Sciatic nerve (tissue), 2 donors: ENCODE measurements around the gene MB. TPM values are rescaled to one million over a fixed set of nuclear protein-coding genes. Genes with fewer than 3 reads are reported as not detected.

Experiments used
- ATAC-seq: fragments of 200-7000 bp; cut with Tn5 transposase; one replicate; pipeline ENCODE4 v1.9.1; 2020; ENCODE audit warnings: mild to moderate bottlenecking, moderate library complexity
- DNase-seq: peaks from one replicate; pipeline ENCODE4 v3.0.0-alpha.2; 2020; ENCODE audit warnings: low spot score
- intact Hi-C: fragments of 100-400 bp; cut with DNase I; formaldehyde crosslinking; loops from one replicate; pipeline ENCODE4 v1.14.2; 2022
- total RNA-seq: library from RNA; stranded (reverse); fragmentation: NEBNext Ultra II Directional; extraction: Animal tissue kit (Norgen Biotek cat#: 25700); gene quantifications from one replicate; pipeline ENCODE4 v1.2.1, GENCODE V29; 2021
- donor health status: DM: no; HTN: no; CAD: no.
- donor health status: DM: no; HTN: no; CAD: no.

The MB gene
- total RNA-seq, 1 donor from 2014 or later = not detected

DNA sequence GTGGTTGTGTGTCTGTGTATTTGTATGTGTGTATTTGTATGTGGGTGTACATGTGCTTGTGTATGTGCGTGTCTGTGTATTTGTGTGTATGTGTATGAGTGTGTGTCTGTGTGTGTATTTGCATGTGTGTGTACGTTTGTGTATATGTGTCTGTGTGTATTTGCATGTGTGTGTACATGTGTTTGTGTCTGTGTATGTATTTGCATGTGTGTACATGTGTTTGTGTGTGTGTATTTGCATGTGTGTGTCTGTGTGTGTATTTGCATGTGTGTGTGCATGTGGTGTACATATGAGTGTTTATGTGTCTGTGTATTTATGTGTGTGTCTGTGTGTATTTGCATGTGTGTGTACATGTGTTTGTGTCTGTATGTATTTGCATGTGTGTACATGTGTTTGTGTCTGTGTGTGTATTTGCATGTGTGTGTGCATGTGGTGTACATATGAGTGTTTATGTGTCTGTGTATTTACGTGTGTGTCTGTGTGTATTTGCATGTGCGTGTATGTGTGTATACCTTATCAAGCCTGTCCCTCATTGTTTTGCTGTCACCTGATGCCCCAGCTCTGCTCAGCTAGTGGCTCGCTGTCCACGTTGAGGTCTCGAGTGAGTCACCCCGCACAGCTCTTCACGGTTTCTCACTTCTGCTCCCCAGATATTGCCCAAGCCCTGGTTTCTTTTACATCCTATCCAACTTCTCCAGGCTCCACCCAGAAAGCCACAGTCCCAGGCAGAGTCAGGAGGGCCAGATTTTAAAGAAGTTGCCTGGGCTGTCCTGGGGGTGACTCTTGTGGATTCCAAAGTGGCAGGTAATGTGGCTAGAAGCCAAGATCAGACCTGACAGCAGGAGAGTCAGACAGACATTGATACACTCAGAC lies 15.2 kb downstream of the MB start:
- intact Hi-C loops = no loop called here
- ATAC-seq = peak; percentile 60

DNA sequence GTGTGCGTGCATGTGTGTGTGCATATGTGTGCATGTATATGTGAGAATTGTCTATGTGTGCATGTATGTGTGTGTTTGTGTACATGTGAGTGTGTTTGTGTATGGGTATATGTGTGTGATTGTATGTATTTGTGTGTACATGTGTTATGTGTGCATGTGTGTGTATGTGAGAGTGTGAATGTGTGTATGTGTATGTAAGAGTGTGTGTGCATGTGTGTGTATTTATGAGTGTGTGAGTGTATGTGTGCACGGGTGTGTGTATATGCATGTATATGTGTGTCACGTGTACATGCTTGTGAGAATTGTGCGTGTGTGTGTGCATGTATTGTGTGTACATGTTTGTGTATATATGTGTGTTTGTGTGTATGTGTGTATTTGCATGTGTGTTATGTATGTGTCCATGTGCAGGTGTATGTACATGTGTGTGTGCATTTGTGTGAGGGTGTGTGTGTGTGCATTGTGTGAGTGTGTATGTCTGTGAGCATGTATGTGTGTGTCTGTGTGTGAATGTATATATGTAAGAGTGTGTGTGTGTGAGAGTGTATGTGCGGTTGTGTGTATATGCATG lies 16.0 kb downstream of the MB start:
- DNase-seq (no peak), ATAC-seq (no peak)
- intact Hi-C loops = no loop called here

More for the DNA sequence above, 15.2 kb downstream of the MB start:
- DNase-seq = no peak

DNA sequence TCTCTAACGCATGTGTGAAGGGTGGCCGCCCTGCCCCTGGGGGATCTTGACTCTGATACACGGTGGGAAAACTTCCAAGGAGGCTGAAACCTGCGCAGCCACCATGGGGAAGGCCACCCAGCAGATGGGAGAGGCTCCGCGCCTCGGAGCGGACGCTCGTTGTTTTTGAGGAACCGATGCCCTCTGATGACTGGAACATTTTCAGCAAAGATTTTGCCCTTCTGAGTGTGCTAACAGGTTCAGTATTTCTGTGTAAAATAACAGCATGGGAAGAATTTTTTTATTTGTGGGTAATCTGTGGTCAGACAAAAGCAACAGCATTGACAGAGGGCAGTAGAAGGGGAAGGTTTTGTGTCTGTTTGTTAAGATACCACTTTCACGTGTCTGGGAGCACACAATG lies 16.7 kb downstream of the MB start:
- intact Hi-C loops = no loop called here
- DNase-seq (no peak), ATAC-seq (no peak)

DNA sequence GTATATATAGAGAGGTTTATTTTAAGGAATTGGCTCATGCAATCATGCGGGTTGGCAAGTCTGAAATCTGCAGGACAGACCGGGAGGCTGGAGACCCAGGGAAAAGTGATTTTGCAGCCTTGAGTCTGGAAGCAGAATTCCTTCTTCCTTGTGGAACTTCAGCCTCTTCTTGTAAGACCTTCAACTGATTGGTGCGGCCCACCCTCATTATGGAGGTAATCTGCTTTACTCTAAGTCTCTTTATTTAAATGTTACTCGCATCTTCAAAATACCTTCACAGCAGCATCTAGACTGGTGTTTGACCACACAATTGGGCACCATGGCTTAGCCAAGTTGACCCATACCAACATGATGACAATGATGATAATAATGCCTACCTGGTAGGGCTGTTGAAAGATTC lies 17.8 kb downstream of the MB start:
- intact Hi-C loops = no loop called here

DNA sequence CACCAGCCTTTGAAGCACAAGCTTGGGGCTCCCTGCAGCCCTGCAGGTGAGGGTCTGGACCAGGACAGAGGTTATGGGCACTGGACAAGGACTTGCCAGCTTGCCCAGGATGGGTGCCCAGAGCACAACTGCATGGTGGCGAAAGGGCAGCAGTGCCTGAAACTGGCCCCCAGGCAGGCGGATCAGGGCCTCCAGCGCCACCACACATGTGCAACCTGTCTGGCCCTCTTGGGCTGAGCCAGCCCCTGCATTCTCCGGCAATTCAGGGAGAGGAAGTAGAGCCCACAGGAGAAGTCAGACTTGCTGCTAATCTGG lies 18.8 kb downstream of the MB start:
- intact Hi-C loops = no loop called here
- ATAC-seq = no peak
- DNase-seq = no peak

More for the DNA sequence above, 17.8 kb downstream of the MB start:
- DNase-seq (no peak), ATAC-seq (no peak)

DNA sequence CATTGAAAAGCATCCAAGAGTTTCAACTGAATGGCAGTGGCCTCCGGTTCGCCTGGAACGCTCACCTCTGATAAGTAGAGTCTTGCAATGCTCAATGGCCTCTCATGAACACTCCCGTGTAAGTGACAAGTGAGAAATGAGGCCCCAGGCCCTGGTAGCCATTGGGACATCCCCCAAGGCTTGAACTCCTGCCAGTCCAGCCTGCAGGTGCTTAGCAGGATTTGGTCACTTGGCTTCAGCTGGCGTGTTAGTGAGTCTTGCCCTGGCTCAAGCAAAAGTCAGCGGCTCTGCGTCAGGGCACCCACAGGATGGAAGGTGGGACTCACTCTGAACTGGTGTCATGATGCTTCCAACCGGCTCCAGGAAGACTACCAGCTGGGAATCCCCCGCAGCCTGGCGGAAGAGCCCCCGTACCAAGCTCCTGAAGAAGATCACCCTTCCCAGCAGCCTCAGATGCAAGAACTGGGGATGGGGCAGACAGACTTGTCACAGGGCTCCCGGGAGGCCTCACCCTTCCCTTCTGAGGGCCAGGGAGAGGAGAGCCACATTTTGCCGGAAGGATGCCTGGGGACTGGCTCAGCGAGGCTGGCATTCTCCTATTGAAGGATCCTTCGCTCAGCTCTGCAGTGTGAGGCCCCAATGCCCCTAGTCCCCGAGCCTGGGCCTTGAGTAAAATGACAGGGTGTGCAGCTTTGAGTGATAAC lies 19.3 kb downstream of the MB start:
- intact Hi-C loops = no loop called here
- DNase-seq (no peak), ATAC-seq (no peak)

DNA sequence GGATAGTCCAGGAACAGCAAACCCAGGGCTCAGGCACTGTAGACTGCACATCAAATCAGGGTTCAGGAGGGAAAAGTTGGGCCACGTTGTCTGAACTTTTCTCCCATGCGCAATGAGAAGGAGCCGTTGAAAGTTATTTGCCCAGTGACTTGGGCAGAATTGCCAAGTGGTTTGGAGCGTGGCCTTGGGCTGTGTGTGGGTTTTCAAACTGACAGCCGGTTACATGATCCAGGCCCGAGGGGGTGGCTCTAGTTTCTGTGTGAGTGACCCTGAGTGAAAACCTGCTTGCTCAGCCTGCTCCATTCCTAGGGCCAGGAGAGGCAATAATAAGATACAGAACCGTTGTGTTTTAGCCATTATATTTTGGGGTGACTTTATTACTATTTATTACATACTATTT lies 20.3 kb downstream of the MB start:
- ATAC-seq (no peak), DNase-seq (no peak)
- intact Hi-C loops = no loop called here

DNA sequence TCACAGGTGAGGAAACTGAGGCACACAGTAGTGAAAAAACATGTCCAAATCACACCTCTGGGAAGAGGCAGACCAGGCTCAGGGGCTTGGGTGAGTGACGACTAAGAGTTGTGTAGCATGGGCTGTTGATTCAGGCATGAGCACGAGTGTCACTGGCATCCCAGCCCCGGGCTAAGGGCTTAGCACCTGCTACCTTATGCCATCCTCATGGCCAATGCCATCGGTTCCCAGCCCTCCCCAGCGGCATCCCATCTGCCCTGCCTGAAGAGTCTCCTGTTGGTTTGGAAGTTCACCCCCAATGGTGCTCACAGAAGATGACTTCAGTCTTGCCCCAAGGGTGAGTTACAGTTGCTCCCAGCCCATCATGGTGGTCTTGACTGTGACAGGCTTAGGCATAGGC lies 22.4 kb downstream of the MB start:
- no peak for DNase-seq

DNA sequence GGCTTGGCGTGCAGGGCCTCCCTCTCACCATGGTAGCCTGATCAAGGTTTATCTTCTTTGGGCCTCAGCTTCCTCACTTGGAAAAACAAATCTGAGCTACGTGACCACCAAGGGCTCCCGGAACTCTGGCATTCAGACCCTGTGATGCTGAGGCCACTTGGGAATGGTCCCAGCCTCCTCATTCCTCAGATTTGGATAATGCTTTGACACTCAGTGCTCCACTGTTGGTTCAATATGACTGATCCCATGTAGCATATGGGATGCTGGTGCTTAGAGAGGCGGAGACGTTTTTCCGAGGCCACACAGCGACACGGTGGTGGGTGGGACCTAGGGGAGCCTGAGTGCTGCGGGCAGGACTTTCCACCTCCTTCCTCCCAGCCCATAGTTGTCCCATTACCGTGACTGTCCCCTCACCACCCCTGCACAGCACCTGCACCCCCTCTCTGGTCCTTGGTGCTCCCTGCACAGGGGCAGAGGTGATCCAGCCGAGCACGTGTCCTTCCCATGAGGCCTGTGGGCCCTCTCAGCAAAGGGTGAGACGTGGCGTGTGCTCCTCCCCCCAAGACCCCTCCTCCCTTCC lies 23.1 kb downstream of the MB start:
- DNase-seq (no peak), ATAC-seq (no peak)
- intact Hi-C loops = no loop called here

More for the DNA sequence above, 22.4 kb downstream of the MB start:
- intact Hi-C loops = no loop called here
- ATAC-seq = no peak

DNA sequence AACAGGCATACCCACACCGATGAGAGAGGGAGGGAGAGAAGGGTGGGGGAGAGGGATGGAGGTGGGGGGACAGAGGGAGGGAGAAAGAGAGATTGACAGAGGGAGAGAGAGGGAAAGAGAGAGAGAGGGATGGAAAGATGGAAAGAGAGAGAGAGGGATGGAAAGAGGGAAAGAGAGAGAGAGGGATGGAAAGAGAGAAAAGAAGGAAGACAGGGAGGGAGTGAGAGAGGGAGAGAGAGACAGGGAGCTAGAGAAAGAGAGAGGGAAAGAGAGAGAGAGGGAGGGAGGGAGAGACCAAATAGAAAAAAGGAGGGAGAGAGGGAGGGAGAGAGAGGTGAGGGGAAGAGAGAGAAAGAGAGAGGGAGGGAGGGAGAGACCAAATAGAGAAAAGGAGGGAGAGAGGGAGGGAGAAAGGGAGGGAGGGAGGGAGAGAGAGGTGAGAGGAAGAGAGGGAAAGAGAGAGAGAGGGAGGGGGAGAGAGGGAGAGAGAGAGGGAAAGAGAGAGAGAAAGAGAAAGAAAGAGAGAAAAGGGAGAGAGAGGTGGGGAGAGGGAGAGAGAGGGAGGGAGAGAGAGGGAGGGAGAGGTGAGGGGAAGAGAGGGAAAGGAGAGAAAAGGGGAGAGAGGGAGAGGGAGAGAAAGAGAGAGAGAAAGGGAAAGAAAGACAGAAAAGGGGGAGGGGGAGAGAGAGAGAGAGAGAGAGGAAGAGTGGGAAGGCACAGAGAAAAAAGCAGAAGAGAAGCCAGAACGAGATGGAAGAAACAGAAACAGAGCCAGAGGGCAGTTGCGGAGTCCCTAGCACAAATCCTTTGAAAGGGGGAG lies 23.8 kb downstream of the MB start:
- ATAC-seq (no peak), DNase-seq (no peak)
- intact Hi-C loops = no loop called here

DNA sequence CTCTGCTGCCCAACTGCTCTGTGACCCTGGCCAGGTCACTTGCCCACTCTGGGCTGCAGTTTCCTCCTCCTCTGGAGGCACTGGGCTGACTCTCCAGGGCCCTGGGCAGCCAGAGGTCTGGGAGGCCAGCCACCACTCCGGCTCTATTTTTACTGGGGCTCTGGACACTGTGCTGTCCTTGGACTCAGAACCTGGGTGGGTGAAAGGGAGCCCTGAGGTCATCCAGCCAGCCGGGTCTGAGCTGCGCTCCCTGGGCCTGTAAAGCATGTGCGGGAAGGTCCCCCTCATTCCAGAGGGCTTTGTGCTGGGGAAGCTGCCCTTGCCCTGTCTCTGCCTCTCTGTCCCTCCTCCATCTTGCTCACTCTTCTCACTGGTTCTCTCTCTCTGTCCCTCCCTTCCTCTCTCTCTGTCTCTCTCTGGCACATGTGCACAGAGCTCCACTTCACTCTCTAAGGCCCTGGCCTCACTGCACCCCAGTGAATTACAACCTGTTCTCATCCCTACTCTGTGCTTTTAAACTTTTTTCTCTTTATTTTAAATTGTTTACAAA lies 24.6 kb downstream of the MB start:
- intact Hi-C loops = no loop called here
- ATAC-seq (peak; percentile 52), DNase-seq (no peak)

DNA sequence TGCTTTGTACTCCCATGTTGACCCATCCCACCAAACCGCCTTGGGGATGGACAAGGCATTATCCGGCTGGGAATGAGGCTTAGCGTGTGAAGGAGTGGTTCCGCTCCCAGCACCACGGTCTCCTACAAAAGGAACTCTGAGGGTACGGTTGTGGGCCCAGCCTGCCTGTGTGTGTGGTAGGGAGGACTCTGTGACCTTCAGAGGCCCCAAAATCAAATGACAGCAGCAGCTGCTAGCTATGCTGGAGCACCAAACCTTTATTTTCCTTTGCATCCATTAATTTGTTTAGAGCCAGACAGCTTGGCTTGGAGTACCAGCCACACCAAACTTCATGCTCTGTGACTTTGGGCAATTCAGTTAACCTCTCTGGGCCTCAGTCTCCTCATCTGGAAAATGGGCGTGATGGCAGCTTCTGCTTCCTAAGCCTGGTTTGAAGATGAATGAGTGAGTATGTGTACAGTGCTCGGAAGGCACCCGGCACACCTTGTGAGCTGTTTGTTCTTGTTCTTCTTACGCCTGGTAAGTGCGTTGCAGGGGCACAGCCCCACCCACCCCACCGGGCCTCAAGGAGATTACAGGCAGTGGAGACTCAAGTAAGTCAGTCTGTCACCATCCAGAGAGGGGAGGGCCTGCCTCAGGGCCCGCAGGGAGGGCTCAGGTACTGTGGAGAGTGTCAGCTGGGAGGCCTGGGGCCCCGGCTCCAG lies 25.3 kb downstream of the MB start:
- ATAC-seq (no peak), DNase-seq (no peak)
- intact Hi-C loops = no loop called here

DNA sequence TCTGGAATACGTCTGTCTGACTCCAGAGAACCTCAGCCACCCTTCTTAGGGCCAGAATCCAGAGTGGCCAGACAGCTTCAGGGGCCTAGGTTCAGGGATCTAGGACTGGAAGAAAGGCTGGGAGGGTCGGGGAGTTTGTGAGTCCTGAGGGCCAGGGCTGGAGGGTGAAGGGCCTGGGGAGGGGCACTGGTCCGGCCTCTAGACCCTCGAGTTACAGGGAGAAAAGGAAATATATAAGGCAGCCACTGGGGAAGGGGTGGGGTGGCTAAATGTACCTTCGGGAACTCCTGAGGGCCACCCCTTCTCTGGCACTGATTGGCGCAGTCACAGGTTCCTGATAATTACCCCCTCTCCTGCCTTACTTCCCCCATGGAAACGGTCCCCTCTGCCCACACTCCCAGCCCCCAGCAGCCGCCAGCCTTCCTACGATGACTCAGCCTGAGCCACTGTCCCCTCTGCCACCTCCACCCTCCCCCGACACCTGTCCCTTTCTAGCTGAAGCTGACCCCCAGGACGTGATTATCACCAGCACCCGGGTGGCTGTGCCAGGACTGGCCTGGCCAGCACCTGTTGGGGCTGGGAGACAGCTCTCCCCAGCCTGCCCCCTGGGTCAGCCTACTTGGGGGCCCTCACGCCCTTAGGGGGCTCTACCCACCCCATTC lies 26.4 kb downstream of the MB start:
- ATAC-seq = no peak
- intact Hi-C loops = no loop called here
- DNase-seq = no peak

DNA sequence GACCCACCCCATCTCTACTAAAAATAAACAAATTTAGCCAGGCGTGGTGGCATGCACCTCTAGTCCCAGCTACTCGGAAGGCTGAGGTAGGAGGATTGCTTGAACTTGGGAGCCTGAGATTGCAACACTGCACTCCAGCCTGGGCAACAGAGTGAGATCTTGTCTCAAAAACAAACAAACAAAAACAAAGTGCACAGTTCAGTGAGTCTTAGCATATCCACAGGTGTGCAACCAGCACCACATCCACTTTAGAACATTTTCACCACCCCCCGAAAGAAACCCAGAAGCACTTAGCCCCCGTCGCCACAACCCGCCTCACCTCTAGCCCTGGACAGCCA lies 27.4 kb downstream of the MB start:
- ATAC-seq (no peak), DNase-seq (no peak)
- intact Hi-C loops = no loop called here

DNA sequence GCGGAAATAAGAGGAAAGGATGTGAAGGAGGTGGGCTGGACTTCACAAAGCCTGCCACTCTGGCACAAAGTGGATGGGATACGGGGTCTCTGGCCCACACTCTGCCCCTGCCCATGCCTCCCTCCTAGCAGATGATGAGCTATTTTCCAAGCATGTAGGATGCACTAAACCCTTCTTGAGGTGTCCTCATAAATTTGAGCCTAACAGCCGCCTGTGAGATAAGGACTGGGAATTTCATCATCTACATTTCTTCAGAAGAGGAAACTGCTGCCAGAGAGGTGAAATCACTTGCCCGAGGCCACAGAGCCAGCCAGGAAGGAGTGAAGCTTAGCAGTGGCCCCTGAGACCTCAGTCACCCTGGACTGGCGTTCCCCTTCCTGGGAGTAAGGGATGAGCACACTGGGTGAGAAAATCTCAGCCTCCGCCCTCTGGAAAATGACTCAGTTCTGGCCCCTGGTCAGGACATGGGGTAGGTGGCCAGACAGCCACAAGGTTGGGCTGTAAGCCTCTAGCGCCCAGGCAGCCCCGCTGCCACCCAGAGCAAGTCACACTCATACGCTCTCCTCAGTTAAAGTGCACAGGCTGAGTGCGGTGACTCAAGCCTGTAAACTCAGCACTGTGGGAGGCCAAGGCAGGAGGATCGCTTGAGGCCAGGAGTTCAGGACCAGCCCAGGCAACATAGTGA lies 27.9 kb downstream of the MB start:
- DNase-seq (no peak), ATAC-seq (peak; percentile 3)
- intact Hi-C loops = no loop called here

DNA sequence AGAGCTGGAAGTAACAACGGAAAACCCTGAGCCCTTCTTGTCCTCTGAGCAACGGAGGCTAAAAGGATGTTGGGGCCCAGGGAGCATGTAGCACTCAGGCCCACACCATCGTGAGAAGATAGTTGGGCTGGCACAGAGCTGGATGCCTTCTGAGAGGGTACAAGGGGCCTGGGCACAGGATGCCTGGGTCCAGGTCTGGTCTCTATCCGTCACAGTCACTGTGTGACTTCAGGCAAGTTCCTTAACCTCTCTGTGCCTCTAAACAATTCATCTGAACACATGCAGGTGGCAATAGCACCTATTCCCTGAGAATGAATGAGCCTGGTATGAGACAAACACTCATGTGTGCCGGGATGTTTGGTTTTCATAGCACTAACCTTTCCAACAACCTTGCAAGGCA lies 29.2 kb downstream of the MB start:
- no peak for ATAC-seq
- DNase-seq = no peak
- intact Hi-C loops = no loop called here

DNA sequence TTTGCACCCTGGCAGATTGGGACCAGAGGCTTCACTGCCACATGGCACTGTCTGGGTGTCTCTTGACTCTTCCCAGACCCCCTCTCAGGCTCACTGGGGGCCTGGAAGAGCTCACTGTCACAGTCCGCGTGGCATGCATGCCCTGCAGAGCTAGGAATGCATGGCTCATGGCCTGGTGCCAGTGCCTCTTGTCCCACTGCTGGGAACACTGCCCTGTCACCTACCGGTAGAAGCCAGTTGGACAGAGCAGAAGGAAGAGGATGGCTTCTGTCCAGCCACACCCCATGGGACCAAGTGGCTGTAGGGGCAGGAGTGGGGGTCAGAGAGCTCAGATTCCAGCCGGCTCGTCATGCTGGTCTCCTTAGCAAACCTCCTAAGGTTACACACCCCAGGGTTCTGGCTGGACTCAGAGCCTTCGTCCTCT lies 29.7 kb downstream of the MB start:
- intact Hi-C loops = no loop called here
- ATAC-seq = peak; percentile 33
- DNase-seq = no peak
